Progenitor cell of endocrine pancreas (in vitro differentiated cells): ENCODE data around the gene SLC9A6. TPM values are rescaled to one million over a fixed set of nuclear protein-coding genes. Genes with fewer than 3 reads are reported as not detected.

Experiments
- DNase-seq: peaks from one replicate; pipeline ENCODE4 v3.0.0; 2021; ENCODE audit warnings: low spot score; ENCODE audit not compliant: unreplicated experiment
- H3K27ac Mint-ChIP-seq: 2 replicates; pipeline ENCODE4 v1.8.0; 2021; ENCODE audit warnings: mild to moderate bottlenecking, moderate library complexity, mixed read lengths
- H3K27me3 Mint-ChIP-seq: 2 replicates; pipeline ENCODE4 v1.8.0; 2021; ENCODE audit warnings: mixed read lengths
- H3K36me3 Mint-ChIP-seq: 2 replicates; pipeline ENCODE4 v1.8.0; 2022; ENCODE audit warnings: mixed read lengths; ENCODE audit not compliant: insufficient read depth
- H3K4me1 Mint-ChIP-seq: 2 replicates; pipeline ENCODE4 v1.8.0; 2021; ENCODE audit warnings: low read depth, mixed read lengths
- H3K4me3 Mint-ChIP-seq: 2 replicates; pipeline ENCODE4 v1.8.0; 2021; ENCODE audit warnings: low read depth, mild to moderate bottlenecking, moderate library complexity, mixed read lengths
- H3K9me3 Mint-ChIP-seq: 2 replicates; pipeline ENCODE4 v1.8.0; 2021; ENCODE audit warnings: low read depth, mixed read lengths
- CTCF ChIP-seq: fragments of 200-600 bp; sonication (generic); IDR thresholded peaks from one replicate; pipeline ENCODE4 v1.5.0; 2021; ENCODE audit warnings: antibody characterized with exemption, mild to moderate bottlenecking; ENCODE audit not compliant: unreplicated experiment
- total RNA-seq: library from RNA; stranded (reverse); gene quantifications from 2 replicates; pipeline ENCODE4 v1.2.1, GENCODE V29; 2021

The SLC9A6 gene
- total RNA-seq, 1 donor from 2014 or later, result 15.3 TPM

GRCh38 chrX:136015016-136015415, 29.8 kb downstream of the SLC9A6 start:
- no peak for DNase-seq
- Mint-ChIP-seq H3K9me3 (peaks cover 15% of the 10 kb centered on the region), H3K4me3 (no peak overlapping the region), H3K27me3 (no peaks in the 10 kb centered on the region), H3K4me1 (no peaks in the 10 kb centered on the region), H3K27ac (no peak overlapping the region), H3K36me3 (peaks cover 10% of the 10 kb centered on the region)
- no peak for TF ChIP-seq CTCF

DNA sequence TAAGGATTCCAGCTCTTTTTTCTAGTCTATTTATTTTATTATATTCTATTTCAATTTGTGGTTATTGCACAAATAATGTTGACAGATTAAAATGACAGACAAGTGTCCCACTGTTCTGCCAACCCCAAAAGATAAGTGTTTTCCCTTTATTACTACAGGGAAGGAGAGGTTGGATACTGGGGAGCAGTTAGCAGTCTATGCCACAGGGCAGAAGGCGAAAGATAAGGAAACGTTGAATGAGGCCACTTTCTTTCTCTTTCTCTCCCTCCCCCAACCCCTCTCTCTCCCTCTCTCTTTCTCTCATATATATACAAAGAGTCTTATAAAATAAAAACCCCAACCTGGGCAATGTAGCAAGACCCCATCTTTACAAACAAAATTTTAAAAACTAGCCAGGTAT, 31.6 kb downstream of the SLC9A6 start:
- DNase-seq, result no peak
- Mint-ChIP-seq H3K9me3 (peaks cover 15% of the 10 kb centered on the region), H3K36me3 (peaks cover 14% of the 10 kb centered on the region), H3K27me3 (no peaks in the 10 kb centered on the region), H3K27ac (no peak overlapping the region), H3K4me3 (no peak overlapping the region), H3K4me1 (no peaks in the 10 kb centered on the region)
- no peak for TF ChIP-seq CTCF

GRCh38 chrX:136019226-136019625, 34.0 kb downstream of the SLC9A6 start:
- DNase-seq, result no peak
- Mint-ChIP-seq H3K4me3 (no peak overlapping the region), H3K36me3 (peaks cover 15% of the 10 kb centered on the region), H3K27ac (no peak overlapping the region), H3K9me3 (peaks cover 15% of the 10 kb centered on the region), H3K27me3 (no peaks in the 10 kb centered on the region), H3K4me1 (no peaks in the 10 kb centered on the region)
- TF ChIP-seq CTCF, result no peak

DNA sequence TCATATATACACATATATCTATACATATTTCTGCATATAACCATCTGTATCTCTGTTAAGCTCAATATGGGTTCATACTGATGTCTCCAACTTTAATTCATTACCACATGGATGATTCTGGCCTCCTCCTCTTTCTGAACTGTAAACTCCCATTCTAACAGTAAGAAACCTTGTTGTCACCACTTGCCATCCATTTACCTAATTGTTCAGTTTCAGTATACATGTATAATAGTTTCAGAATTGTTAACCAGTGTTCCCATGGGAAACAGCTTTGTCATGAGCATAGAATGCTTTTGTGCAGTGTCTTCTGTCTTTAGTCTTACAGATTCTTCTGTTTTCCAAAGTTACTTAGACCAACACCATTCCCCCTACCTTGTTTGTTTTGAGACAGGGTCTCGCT, 35.9 kb downstream of the SLC9A6 start:
- peaks cover 14% of the 10 kb centered on the region for H3K36me3 Mint-ChIP-seq
- TF ChIP-seq CTCF, result no peak
- peaks cover 12% of the 10 kb centered on the region for H3K9me3 Mint-ChIP-seq
- no peaks in the 10 kb centered on the region for H3K27me3 Mint-ChIP-seq
- H3K4me3 Mint-ChIP-seq, result no peak overlapping the region
- no peak overlapping the region for H3K27ac Mint-ChIP-seq
- no peaks in the 10 kb centered on the region for H3K4me1 Mint-ChIP-seq
- no peak for DNase-seq

GRCh38 chrX:136021903-136022302, 36.7 kb downstream of the SLC9A6 start:
- Mint-ChIP-seq H3K4me1 (no peaks in the 10 kb centered on the region), H3K36me3 (peaks cover 14% of the 10 kb centered on the region), H3K27me3 (no peaks in the 10 kb centered on the region), H3K9me3 (peaks cover 12% of the 10 kb centered on the region), H3K27ac (no peak overlapping the region), H3K4me3 (no peak overlapping the region)
- TF ChIP-seq CTCF, result no peak
- no peak for DNase-seq
